Mesenchymal stem cell (in vitro differentiated cells and primary cell): ENCODE measurements around the gene MUC5B.
A peak's percentile ranks its signal among the peaks of the same experiment; 100 is the strongest.

Experiments used
- DNase-seq: peaks from one replicate; pipeline ENCODE4 v3.0.0-alpha.2; 2013
- H2AFZ ChIP-seq: one replicate; pipeline ENCODE4 v1.6.1; 2013; ENCODE audit warnings: low read depth, mild to moderate bottlenecking, control low read depth, inconsistent platforms, low read length, moderate library complexity
- H2AK5ac ChIP-seq: 2 replicates; pipeline ENCODE4 v1.6.1; 2013; ENCODE audit warnings: low read length, moderate library complexity, mild to moderate bottlenecking, inconsistent platforms; ENCODE audit not compliant: severe bottlenecking
- H2BK120ac ChIP-seq: one replicate; pipeline ENCODE4 v1.6.1; 2013; ENCODE audit warnings: low read depth, mild to moderate bottlenecking, inconsistent platforms, low read length, moderate library complexity
- H2BK12ac ChIP-seq, 2 experiments: one replicate each; pipeline ENCODE4 v1.6.1; 2013; ENCODE audit warnings: inconsistent platforms in 2 of 2, low read length in 2 of 2, mild to moderate bottlenecking in 2 of 2, moderate library complexity in 2 of 2, control low read depth in 1 of 2
- H2BK15ac ChIP-seq: one replicate; pipeline ENCODE4 v1.6.1; 2013; ENCODE audit warnings: mild to moderate bottlenecking, low read depth, inconsistent platforms; ENCODE audit not compliant: poor library complexity, severe bottlenecking
- H2BK5ac ChIP-seq: 2 replicates; pipeline ENCODE4 v1.6.1; 2013; ENCODE audit warnings: low read depth, mild to moderate bottlenecking, low read length, control low read depth, inconsistent platforms; ENCODE audit not compliant: poor library complexity, severe bottlenecking
- H3K14ac ChIP-seq, 2 experiments: one replicate each; pipeline ENCODE4 v1.6.1; 2013; ENCODE audit warnings: inconsistent platforms in 2 of 2, low read length in 2 of 2, control low read depth in 1 of 2, mild to moderate bottlenecking in 1 of 2, moderate library complexity in 1 of 2
- H3K18ac ChIP-seq, 2 experiments: one replicate each; pipeline ENCODE4 v1.6.1; 2013; ENCODE audit warnings: inconsistent platforms in 2 of 2, low read length in 2 of 2, control low read depth in 1 of 2, low read depth in 1 of 2, mild to moderate bottlenecking in 1 of 2
- H3K23ac ChIP-seq, 2 experiments: one replicate each; pipeline ENCODE4 v1.6.1; 2013; ENCODE audit warnings: inconsistent platforms in 2 of 2, low read length in 2 of 2, mild to moderate bottlenecking in 2 of 2, moderate library complexity in 2 of 2, control low read depth in 1 of 2
- H3K27ac ChIP-seq: 2 replicates; pipeline ENCODE4 v1.5.1; 2013; ENCODE audit warnings: mild to moderate bottlenecking, moderate library complexity, low read length, control low read depth, inconsistent platforms; ENCODE audit not compliant: poor library complexity, severe bottlenecking
- H3K27me3 ChIP-seq, 2 experiments: 2 replicates each; pipeline versions ENCODE4 v1.6.1 to v1.7.0; 2013; ENCODE audit warnings: low read length in 2 of 2, mild to moderate bottlenecking in 2 of 2, moderate library complexity in 2 of 2, control low read depth in 1 of 2, inconsistent platforms in 1 of 2; ENCODE audit not compliant: control insufficient read depth in 1 of 2, insufficient read depth in 1 of 2
- H3K36me3 ChIP-seq, 2 experiments: 2 replicates each; pipeline versions ENCODE4 v1.6.1 to v1.7.0; 2013; ENCODE audit warnings: low read length in 2 of 2, control low read depth in 1 of 2, inconsistent platforms in 1 of 2, low read depth in 1 of 2, mild to moderate bottlenecking in 1 of 2; ENCODE audit not compliant: insufficient read depth in 2 of 2, control insufficient read depth in 1 of 2
- H3K4ac ChIP-seq, 2 experiments: one replicate each; pipeline ENCODE4 v1.6.1; 2013; ENCODE audit warnings: inconsistent platforms in 2 of 2, low read length in 2 of 2, mild to moderate bottlenecking in 2 of 2, moderate library complexity in 2 of 2, control low read depth in 1 of 2, low read depth in 1 of 2
- H3K4me1 ChIP-seq: 2 replicates; pipeline ENCODE4 v1.6.1; 2013; ENCODE audit warnings: low read depth, low read length, control low read depth; ENCODE audit not compliant: control insufficient read depth, insufficient read depth
- H3K4me2 ChIP-seq: 2 replicates; pipeline ENCODE4 v1.6.1; 2013; ENCODE audit warnings: low read length, mild to moderate bottlenecking, inconsistent platforms; ENCODE audit not compliant: poor library complexity, severe bottlenecking
- H3K4me3 ChIP-seq, 2 experiments: 2 replicates each; pipeline versions ENCODE4 v1.5.1 to v1.7.0; 2013; ENCODE audit warnings: low read length in 2 of 2, mild to moderate bottlenecking in 2 of 2, control low read depth in 1 of 2, low read depth in 1 of 2; ENCODE audit not compliant: insufficient read depth in 1 of 2
- H3K79me1 ChIP-seq: replicated peaks from 2 replicates; pipeline ENCODE4 v1.6.1; 2013; ENCODE audit warnings: mild to moderate bottlenecking, control low read depth, low read length, inconsistent platforms; ENCODE audit not compliant: poor library complexity, severe bottlenecking
- H3K9ac ChIP-seq: 2 replicates; pipeline ENCODE4 v1.7.0; 2013; ENCODE audit warnings: mild to moderate bottlenecking, low read length, moderate library complexity
- H3K9me3 ChIP-seq: 2 replicates; pipeline ENCODE4 v1.7.0; 2013; ENCODE audit warnings: mild to moderate bottlenecking, low read length; ENCODE audit not compliant: control insufficient read depth
- H4K8ac ChIP-seq: one replicate; pipeline ENCODE4 v1.6.1; 2013; ENCODE audit warnings: inconsistent platforms, mild to moderate bottlenecking, low read length, moderate library complexity
- H4K91ac ChIP-seq: one replicate; pipeline ENCODE4 v1.6.1; 2013; ENCODE audit warnings: mild to moderate bottlenecking, low read length, inconsistent platforms
- WGBS: methylation state at CpG from one replicate; pipeline ENCODE4 v1.1.7; 2013; ENCODE audit warnings: mixed read lengths; 5-methylcytosine and 5-hydroxymethylcytosine counted together

MUC5B gene

GRCh38 chr11:1285316-1285744 lies 62.5 kb downstream of the MUC5B start:
- Histone ChIP-seq H2AK5ac (no peak overlapping the region), H4K91ac (no peak overlapping the region), H3K9me3 (no peaks in the 10 kb centered on the region), H3K23ac (no peak overlapping the region), H2BK5ac (no peak overlapping the region), H3K36me3 (peaks cover 79 to 84% of the 10 kb centered on the region in 2 experiments), H2AFZ (no peak overlapping the region), H3K4me3 (no peak overlapping the region), H4K8ac (no peak overlapping the region), H2BK12ac (no peak overlapping the region), H2BK15ac (no peak overlapping the region), H3K4me2 (no peak overlapping the region), H3K18ac (no peak overlapping the region), H3K79me1 (peaks cover 59% of the 10 kb centered on the region), H2BK120ac (no peak overlapping the region), H3K4ac (no peak overlapping the region), H3K9ac (no peak overlapping the region), H3K27me3 (no peaks in the 10 kb centered on the region), H3K4me1 (peaks cover 4% of the 10 kb centered on the region), H3K14ac (no peak overlapping the region), H3K27ac (no peak overlapping the region)
- DNase-seq: no peak
- 97% methylated on average over 23 of the region's 23 CpGs for WGBS

- H3K14ac ChIP-seq: no peak overlapping the region
- no peak overlapping the region for H2BK15ac ChIP-seq
- no peak overlapping the region for H3K4ac ChIP-seq
- WGBS: 94% methylated on average over 15 of the region's 17 CpGs
- no peak overlapping the region for H2BK12ac ChIP-seq
- H3K4me2 ChIP-seq: no peak overlapping the region
- peaks cover 60% of the 10 kb centered on the region for H3K79me1 ChIP-seq
- no peak overlapping the region for H3K9ac ChIP-seq
- no peak overlapping the region for H2BK120ac ChIP-seq
- H3K27me3 ChIP-seq: no peaks in the 10 kb centered on the region
- H4K91ac ChIP-seq: no peak overlapping the region
- H3K23ac ChIP-seq: no peak overlapping the region
- no peak overlapping the region for H2BK5ac ChIP-seq
- no peak for DNase-seq
- H2AK5ac ChIP-seq: no peak overlapping the region
- no peak overlapping the region for H3K4me3 ChIP-seq
- H3K9me3 ChIP-seq: no peaks in the 10 kb centered on the region
- H4K8ac ChIP-seq: no peak overlapping the region
- H3K36me3 ChIP-seq: peaks cover 79 to 84% of the 10 kb centered on the region in 2 experiments
- no peak overlapping the region for H2AFZ ChIP-seq
- no peak overlapping the region for H3K27ac ChIP-seq
- no peak overlapping the region for H3K18ac ChIP-seq
- peaks cover 2% of the 10 kb centered on the region for H3K4me1 ChIP-seq
Observed at GRCh38 chr11:1285876-1286275, 63.0 kb downstream of the MUC5B start.

- Histone ChIP-seq H3K79me1 (peaks cover 72% of the 10 kb centered on the region), H2BK15ac (no peak overlapping the region), H3K9ac (no peak overlapping the region), H3K4ac (peak overlapping the region in 1 of 2 experiments; percentile 10), H3K36me3 (peaks cover 78 to 91% of the 10 kb centered on the region in 2 experiments), H3K14ac (no peak overlapping the region), H4K91ac (no peak overlapping the region), H2AK5ac (no peak overlapping the region), H2BK12ac (no peak overlapping the region), H3K4me3 (no peak overlapping the region), H3K4me1 (no peaks in the 10 kb centered on the region), H2BK120ac (no peak overlapping the region), H3K9me3 (no peaks in the 10 kb centered on the region), H2BK5ac (no peak overlapping the region), H3K27ac (no peak overlapping the region), H3K4me2 (no peak overlapping the region), H3K27me3 (no peaks in the 10 kb centered on the region), H4K8ac (no peak overlapping the region), H3K18ac (no peak overlapping the region), H2AFZ (no peak overlapping the region), H3K23ac (no peak overlapping the region)
- no peak for DNase-seq
- WGBS: 94% methylated on average over 9 of the region's 9 CpGs
Observed at GRCh38 chr11:1287928-1288327, 65.1 kb downstream of the MUC5B start.

GRCh38 chr11:1288426-1289151 lies 65.7 kb downstream of the MUC5B start:
- Histone ChIP-seq H2BK5ac (no peak overlapping the region), H3K9ac (no peak overlapping the region), H3K27ac (no peak overlapping the region), H2BK120ac (no peak overlapping the region), H2BK12ac (no peak overlapping the region), H4K91ac (no peak overlapping the region), H3K9me3 (no peaks in the 10 kb centered on the region), H3K14ac (no peak overlapping the region), H2BK15ac (no peak overlapping the region), H3K4me2 (no peak overlapping the region), H3K4me1 (no peaks in the 10 kb centered on the region), H2AK5ac (no peak overlapping the region), H3K4ac (peak overlapping the region in 1 of 2 experiments; percentile 10), H2AFZ (no peak overlapping the region), H3K79me1 (peaks cover 73% of the 10 kb centered on the region), H3K36me3 (peaks cover 75 to 92% of the 10 kb centered on the region in 2 experiments), H3K4me3 (peak overlapping the region in 1 of 2 experiments; percentile 2), H3K27me3 (no peaks in the 10 kb centered on the region), H3K18ac (no peak overlapping the region), H4K8ac (no peak overlapping the region), H3K23ac (no peak overlapping the region)
- 95% methylated on average over 30 of the region's 30 CpGs for WGBS
- no peak for DNase-seq
